ENCODE results near the gene RASGRP3.
"Not testable (repeated sequence)": the region's sequence is repeated elsewhere in the genome, so short reads cannot be mapped to it uniquely, and the experiment has no call there.

Gene RASGRP3

GRCh38 chr2:33435518-33435917 lies 40.9 kb upstream of the RASGRP3 start:
- no peak for TF ChIP-seq CTCF (IDR thresholded peaks at IDR 0.05; ENCODE audit: low read depth, low read length)
- DNase-seq (ENCODE audit: extremely low read depth, low read depth): no peak

GRCh38 chr2:33436083-33436482 lies 40.4 kb upstream of the RASGRP3 start:
- TF ChIP-seq CTCF (IDR thresholded peaks at IDR 0.05; ENCODE audit: low read depth, low read length): no peak

GRCh38 chr2:33437297-33437696 lies 39.2 kb upstream of the RASGRP3 start:
- TF ChIP-seq CTCF (IDR thresholded peaks at IDR 0.05; ENCODE audit: low read depth, low read length): no peak
- peak; percentile 83 for DNase-seq (ENCODE audit: extremely low read depth, low read depth)

More at GRCh38 chr2:33436083-33436482, 40.4 kb upstream of the RASGRP3 start:
- DNase-seq (ENCODE audit: extremely low read depth, low read depth): no peak

- no peak for TF ChIP-seq CTCF (IDR thresholded peaks at IDR 0.05; ENCODE audit: low read depth, low read length)
- no peak for DNase-seq (ENCODE audit: extremely low read depth, low read depth)
Measured at GRCh38 chr2:33437815-33438214, 38.6 kb upstream of the RASGRP3 start.

GRCh38 chr2:33441235-33441810 lies 35.1 kb upstream of the RASGRP3 start:
- peak; percentile 88 for TF ChIP-seq CTCF (IDR thresholded peaks at IDR 0.05; ENCODE audit: low read depth, low read length)
- peak; percentile 60 for DNase-seq (ENCODE audit: extremely low read depth, low read depth)

- DNase-seq (ENCODE audit: extremely low read depth, low read depth): not testable (repeated sequence)
Measured at GRCh38 chr2:33442052-33442451, 34.4 kb upstream of the RASGRP3 start.

GRCh38 chr2:33442528-33443079 lies 33.8 kb upstream of the RASGRP3 start:
- DNase-seq (ENCODE audit: extremely low read depth, low read depth): peak; percentile 48
- no peak for TF ChIP-seq CTCF (IDR thresholded peaks at IDR 0.05; ENCODE audit: low read depth, low read length)

DNA sequence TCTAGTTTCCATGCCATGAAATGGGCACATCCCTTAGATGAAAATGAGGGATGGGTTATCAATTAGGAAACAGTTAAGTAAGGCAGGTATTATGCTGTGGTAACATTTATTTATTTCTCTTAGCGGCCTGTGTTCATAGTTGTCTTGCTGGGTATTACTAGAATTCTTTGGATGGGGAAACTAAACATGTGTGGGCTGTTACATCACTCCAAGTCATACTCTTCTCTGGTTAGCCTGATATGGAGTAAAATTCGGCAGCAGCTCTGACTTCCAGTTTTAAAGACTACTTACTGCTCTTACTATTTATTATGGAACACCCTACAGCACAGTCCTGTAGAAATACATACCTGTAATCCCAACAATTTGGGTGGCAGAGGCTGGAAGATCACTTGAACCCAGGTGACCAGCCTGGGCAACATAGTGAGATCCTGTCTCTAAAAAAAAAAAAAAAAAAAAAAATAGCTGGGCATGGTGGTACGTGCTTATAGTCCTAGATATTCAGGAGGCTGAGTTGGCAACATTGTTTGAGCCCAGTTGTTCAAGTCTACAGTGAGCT lies 33.1 kb upstream of the RASGRP3 start:
- TF ChIP-seq CTCF (IDR thresholded peaks at IDR 0.05; ENCODE audit: low read depth, low read length): no peak
- DNase-seq (ENCODE audit: extremely low read depth, low read depth): peak; percentile 37
